Stimulated activated naive CD8-positive, alpha-beta T cell treated with anti-CD3 and anti-CD28 coated beads, Interleukin-15, amount 100 ng/mL, for 72 hours (primary cell): Measurements from ENCODE around the gene CAPG.
A peak's percentile ranks its signal among the peaks of the same experiment; 100 is the strongest.

ENCODE experiments used
- ATAC-seq: fragments of 150-1000 bp; cut with Tn5 transposase; 2 replicates; pipeline ENCODE4 v1.10.0; 2021; ENCODE audit warnings: mild to moderate bottlenecking, moderate library complexity
- DNase-seq, 2 donors: peaks; one replicate each; pipeline ENCODE4 v3.0.0; 2021 to 2022
- H3K27ac Mint-ChIP-seq, 2 donors: one replicate each; pipeline ENCODE4 v1.8.0; 2022; ENCODE audit warnings: mild to moderate bottlenecking in 2 of 2, mixed read lengths in 2 of 2, moderate library complexity in 2 of 2
- H3K27me3 Mint-ChIP-seq: one replicate; pipeline ENCODE4 v1.8.0; 2022; ENCODE audit warnings: mixed read lengths
- H3K4me1 Mint-ChIP-seq: one replicate; pipeline ENCODE4 v1.8.0; 2022; ENCODE audit warnings: mild to moderate bottlenecking, mixed read lengths
- H3K4me3 Mint-ChIP-seq, 2 donors: one replicate each; pipeline ENCODE4 v1.8.0; 2022; ENCODE audit warnings: mild to moderate bottlenecking in 2 of 2, mixed read lengths in 2 of 2, moderate library complexity in 1 of 2
- H3K9me3 Mint-ChIP-seq, 2 donors: one replicate each; pipeline ENCODE4 v1.8.0; 2022; ENCODE audit warnings: mixed read lengths in 2 of 2

CAPG gene

DNA sequence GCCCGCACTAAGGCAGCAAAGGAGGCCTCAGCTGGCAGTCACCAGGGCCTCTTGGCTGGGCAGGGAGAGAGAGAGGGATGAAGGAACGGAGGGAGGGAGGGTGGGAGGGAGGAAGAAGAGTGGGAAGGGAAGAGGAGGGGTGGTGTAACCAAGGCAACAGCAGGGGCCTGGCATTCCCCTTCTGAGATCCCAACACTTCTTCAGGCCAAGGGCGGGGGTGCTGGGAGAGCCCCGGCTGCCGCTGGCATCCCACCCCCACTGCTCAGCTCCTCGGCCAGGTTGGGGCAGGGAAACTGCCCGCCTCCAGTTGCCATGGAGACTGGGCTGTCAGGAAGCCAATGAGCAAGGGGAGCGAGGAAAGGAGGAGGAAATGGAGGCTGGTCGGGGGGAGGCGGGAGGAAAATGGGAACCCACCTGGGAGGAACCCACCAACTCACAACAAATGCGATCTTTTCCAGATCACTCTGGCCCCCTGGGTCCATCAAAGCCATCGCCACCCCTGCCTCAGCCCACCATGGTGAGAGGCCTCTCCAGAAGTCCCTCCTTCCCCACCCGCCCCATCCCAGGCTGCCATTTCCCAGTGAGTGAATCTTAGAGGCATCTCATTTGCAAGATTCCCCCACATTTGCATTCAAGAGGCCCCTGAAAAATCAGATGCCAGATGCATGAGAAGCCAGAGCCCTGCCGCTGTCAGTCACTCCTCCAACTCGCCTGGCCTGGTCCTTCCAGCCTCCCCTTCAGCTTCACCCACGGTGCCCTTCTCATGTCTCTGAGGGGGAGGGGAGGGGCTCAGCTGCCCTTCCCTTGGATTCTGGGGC lies 20.8 kb upstream of the CAPG start:
- Mint-ChIP-seq H3K4me1 (peaks cover 27% of the 10 kb centered on the region), H3K9me3 (no peaks in the 10 kb centered on the region), H3K4me3 (no peak overlapping the region), H3K27ac (no peak overlapping the region), H3K27me3 (no peaks in the 10 kb centered on the region)
- no peak for DNase-seq
- no peak for ATAC-seq

- Mint-ChIP-seq H3K27ac (peak overlapping the region in 1 of 2 donors; percentile 29), H3K9me3 (no peaks in the 10 kb centered on the region), H3K4me1 (peaks cover 25% of the 10 kb centered on the region), H3K4me3 (no peak overlapping the region), H3K27me3 (no peaks in the 10 kb centered on the region)
- DNase-seq (no peak), ATAC-seq (peak; percentile 8)
Observed at GRCh38 chr2:85429924-85430289, 19.7 kb upstream of the CAPG start.

GRCh38 chr2:85429213-85429923 lies 19.2 kb upstream of the CAPG start:
- Mint-ChIP-seq H3K4me1 (peaks cover 25% of the 10 kb centered on the region), H3K9me3 (no peaks in the 10 kb centered on the region), H3K27me3 (no peaks in the 10 kb centered on the region), H3K4me3 (no peak overlapping the region), H3K27ac (no peak overlapping the region)
- DNase-seq = no peak
- peak; percentile 29 for ATAC-seq

DNA sequence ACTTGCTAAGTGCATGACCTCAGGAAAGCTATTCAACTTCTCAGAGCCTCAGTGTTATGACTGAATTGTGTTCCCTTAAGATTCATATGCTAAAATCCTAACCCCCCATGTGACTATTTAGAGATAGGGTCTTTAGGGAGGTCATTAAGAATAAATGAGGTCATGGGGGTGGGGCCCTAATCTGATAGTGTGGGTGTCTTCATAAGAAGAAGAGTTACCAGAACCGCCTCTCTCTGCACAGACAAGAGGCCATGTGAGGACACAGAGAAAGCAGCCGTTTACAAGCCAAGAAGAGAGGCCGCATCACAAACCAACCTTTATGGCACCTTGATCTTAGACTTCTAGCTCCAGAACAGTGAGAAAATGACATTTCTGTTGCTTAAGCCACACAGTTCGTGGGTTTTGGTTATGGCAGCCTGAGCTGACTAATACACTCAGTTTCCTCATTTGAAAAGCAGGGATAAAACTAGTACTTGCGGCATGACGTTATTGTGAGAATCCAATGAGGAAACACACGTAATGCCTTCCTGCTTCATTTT lies 18.2 kb upstream of the CAPG start:
- ATAC-seq = peak; percentile 16
- peaks cover 25% of the 10 kb centered on the region for H3K4me1 Mint-ChIP-seq

GRCh38 chr2:85427300-85427835 lies 17.2 kb upstream of the CAPG start:
- H3K27me3 Mint-ChIP-seq = no peaks in the 10 kb centered on the region
- no peak for DNase-seq
- H3K9me3 Mint-ChIP-seq = no peaks in the 10 kb centered on the region
- no peak overlapping the region for H3K4me3 Mint-ChIP-seq
- peaks cover 25% of the 10 kb centered on the region for H3K4me1 Mint-ChIP-seq
- no peak for ATAC-seq
- no peak overlapping the region for H3K27ac Mint-ChIP-seq

More for the DNA sequence above, 18.2 kb upstream of the CAPG start:
- no peak overlapping the region for H3K4me3 Mint-ChIP-seq
- DNase-seq = no peak
- no peak overlapping the region for H3K27ac Mint-ChIP-seq
- H3K9me3 Mint-ChIP-seq = no peaks in the 10 kb centered on the region
- no peaks in the 10 kb centered on the region for H3K27me3 Mint-ChIP-seq

- ATAC-seq (no peak), DNase-seq (no peak)
- no peaks in the 10 kb centered on the region for H3K9me3 Mint-ChIP-seq
- H3K4me1 Mint-ChIP-seq = peaks cover 32% of the 10 kb centered on the region
- no peak overlapping the region for H3K4me3 Mint-ChIP-seq
- H3K27me3 Mint-ChIP-seq = no peaks in the 10 kb centered on the region
- no peak overlapping the region for H3K27ac Mint-ChIP-seq
Observed at GRCh38 chr2:85425588-85425987, 15.4 kb upstream of the CAPG start.

- H3K27me3 Mint-ChIP-seq = no peaks in the 10 kb centered on the region
Observed at GRCh38 chr2:85423525-85423924, 13.4 kb upstream of the CAPG start.

DNA sequence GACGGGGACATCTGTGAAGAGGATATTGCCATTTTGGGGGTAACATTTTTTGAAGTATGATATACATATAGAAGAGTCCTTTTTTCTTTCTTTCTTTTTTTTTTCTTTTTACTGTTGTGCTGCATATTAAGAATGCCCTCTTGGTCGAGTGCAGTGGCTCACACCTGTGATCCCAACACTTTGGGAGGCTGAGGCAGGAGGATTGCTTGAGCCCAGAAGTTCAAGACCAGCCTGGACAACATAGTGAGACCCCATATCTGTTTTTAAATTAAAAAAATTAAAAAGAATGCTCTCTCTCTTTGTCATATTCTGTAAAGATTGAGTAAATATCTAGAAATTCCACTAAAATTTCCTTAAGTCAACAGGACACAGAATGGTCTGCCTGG lies 11.9 kb upstream of the CAPG start:
- H3K27ac Mint-ChIP-seq = no peak overlapping the region
- DNase-seq = no peak

More at GRCh38 chr2:85423525-85423924, 13.4 kb upstream of the CAPG start:
- DNase-seq = no peak
- H3K4me1 Mint-ChIP-seq = peaks cover 28% of the 10 kb centered on the region
- peak overlapping the region in 1 of 2 donors; percentile 81 for H3K27ac Mint-ChIP-seq
- no peaks in the 10 kb centered on the region for H3K9me3 Mint-ChIP-seq
- no peak for ATAC-seq
- H3K4me3 Mint-ChIP-seq = no peak overlapping the region

DNA sequence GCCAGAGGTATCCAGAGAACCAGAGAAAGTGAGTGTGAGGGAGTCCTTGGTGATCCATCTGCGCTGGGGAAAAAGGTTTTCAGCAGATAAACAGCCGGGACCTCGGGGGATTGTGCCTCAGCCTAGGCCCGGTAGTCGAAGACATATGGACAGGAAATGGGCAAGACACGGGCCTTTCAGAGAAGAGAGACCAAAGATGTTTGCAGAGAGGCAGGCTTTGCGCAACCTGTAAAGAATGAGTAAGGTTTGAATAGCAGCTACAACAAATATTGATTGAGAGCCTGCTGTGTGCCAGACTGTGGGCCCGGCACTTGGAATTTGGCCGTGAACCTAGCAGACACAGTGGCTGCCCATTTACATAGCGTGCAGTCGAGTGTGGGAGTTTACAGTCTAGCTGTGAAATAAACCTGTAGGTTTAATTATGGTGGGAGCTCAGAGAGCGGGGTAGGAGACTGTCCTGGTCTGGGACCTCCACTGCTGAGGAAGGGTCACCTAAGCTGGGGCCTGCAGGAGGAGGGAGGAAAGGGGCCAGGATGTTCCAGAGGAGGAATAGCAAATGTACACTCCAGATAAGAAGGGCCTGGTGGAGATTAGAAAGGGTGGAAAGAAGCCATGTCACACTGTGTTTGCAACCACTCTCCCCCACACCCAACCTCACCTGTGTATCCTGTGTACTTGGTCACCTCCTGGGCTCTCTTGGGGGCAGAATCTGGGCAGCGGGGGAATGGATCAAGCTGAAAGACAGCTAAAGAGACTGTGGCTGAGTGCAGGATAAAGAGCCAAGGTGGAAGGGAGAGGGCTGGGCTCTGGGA lies 11.3 kb upstream of the CAPG start:
- Mint-ChIP-seq H3K27ac (peak overlapping the region in 1 of 2 donors; percentile 81), H3K9me3 (no peaks in the 10 kb centered on the region), H3K27me3 (no peaks in the 10 kb centered on the region), H3K4me1 (peaks cover 29% of the 10 kb centered on the region), H3K4me3 (no peak overlapping the region)
- no peak for DNase-seq
- no peak for ATAC-seq

More for the DNA sequence above, 11.9 kb upstream of the CAPG start:
- Mint-ChIP-seq H3K4me1 (peaks cover 29% of the 10 kb centered on the region), H3K9me3 (no peaks in the 10 kb centered on the region), H3K27me3 (no peaks in the 10 kb centered on the region), H3K4me3 (no peak overlapping the region)
- ATAC-seq = no peak

- Mint-ChIP-seq H3K9me3 (no peaks in the 10 kb centered on the region), H3K27me3 (no peaks in the 10 kb centered on the region), H3K27ac (peak overlapping the region; percentile 76 to 94), H3K4me3 (peak overlapping the region; percentile 70 to 72), H3K4me1 (peaks cover 30% of the 10 kb centered on the region)
- DNase-seq = peak; percentile 92 to 93
- ATAC-seq = peak; percentile 78
Observed at GRCh38 chr2:85420536-85421259, 10.5 kb upstream of the CAPG start.

GRCh38 chr2:85419009-85419675 lies 9.0 kb upstream of the CAPG start:
- Mint-ChIP-seq H3K27ac (peak overlapping the region; percentile 98 to 99), H3K27me3 (no peaks in the 10 kb centered on the region), H3K9me3 (no peaks in the 10 kb centered on the region), H3K4me1 (peaks cover 46% of the 10 kb centered on the region), H3K4me3 (peak overlapping the region; percentile 91 to 95)
- DNase-seq (peak in 1 of 2 donors; percentile 27), ATAC-seq (peak; percentile 1)

DNA sequence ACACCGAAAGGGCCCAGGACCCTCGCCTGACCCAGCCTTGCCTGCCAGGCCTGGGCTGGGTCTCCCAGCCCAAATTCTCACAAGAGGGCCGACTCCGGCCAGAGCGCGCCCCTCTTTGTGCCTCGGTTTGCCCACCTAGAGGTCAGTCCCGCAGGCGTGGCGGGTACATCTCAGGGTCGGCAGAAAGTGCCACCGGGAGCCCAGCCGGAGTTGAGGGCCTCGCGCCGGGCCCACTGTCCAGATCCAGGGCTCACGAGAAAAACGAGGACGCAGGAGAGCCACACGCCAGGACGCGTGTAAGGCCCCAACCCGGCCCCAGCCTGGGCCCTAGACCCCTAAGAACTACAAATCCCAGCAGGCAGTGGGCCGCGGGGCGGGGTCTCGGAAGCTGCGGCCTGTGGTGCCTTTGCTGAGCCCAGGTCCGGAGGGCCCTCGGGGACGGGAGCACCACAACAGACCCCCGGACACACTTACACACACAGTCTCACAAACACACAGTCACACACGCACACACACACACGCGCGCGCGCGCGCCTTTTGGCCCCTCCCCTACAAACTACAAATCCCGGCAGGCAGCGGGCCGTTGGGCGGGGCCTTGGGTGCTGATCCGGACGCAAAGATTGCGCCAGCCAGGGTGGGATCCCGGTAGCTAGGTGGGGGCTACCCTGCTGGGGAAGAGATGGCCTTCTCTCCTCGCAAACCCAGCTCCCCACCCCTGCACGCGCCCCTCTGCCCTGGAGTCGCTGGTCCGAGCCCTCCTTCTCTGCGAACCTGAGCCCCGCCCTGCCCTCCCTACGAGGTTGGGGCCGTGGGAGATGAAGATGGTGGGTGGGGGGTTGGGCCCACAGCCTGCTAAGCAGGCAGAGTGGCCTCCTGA lies 8.2 kb upstream of the CAPG start, which contains the start of gene SH2D6:
SH2D6 (plus strand) TSS at position 583 of the 877 bp plus-strand sequence. CDS start 10,752 bp downstream, outside the sequence.
- H3K4me3 Mint-ChIP-seq = peak within 1 kb of the TSS; percentile 91 to 95
- H3K9me3 Mint-ChIP-seq = no peaks in the 10 kb centered on the region
- H3K27ac Mint-ChIP-seq = peak within 1 kb of the TSS; percentile 98 to 99
- no peaks in the 10 kb centered on the region for H3K27me3 Mint-ChIP-seq
- DNase-seq (peak; percentile 82 to 88), ATAC-seq (peak; percentile 88)
- peaks cover 53% of the 10 kb centered on the region for H3K4me1 Mint-ChIP-seq

DNA sequence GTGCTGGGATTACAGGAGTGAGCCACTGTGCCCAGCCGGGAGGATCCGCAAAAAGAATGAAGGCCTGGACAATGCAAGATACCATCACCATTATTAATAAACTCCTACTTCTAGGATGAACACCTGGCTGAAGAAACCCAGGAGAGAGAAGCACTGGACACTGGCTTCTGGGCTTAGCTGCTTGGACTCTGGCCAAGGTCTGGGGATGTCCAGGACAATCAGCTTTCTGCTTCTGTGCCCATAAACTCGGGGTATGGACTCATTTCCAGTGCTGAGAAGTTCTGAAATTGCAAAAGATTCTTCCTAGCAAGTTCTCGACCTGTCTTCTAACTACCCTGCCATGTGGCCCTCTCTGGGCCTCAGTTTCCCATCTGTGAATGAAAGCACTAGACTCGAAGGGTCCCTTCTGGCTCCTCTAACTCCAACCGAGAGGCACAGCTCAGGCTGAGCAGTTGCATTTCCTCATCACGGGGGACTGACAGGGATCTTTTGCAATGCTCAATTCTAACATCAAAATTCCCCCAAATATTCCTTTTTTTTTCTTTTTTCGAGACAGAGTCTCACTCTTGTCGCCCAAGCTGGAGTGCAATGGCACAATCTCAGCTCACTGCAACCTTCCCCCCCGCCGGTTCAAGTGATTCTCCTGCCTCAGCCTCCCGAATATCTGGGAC lies 5.9 kb upstream of the CAPG start:
- ATAC-seq (no peak), DNase-seq (no peak)
- H3K27ac Mint-ChIP-seq = no peak overlapping the region
- no peaks in the 10 kb centered on the region for H3K9me3 Mint-ChIP-seq
- peaks cover 63% of the 10 kb centered on the region for H3K4me1 Mint-ChIP-seq
- H3K27me3 Mint-ChIP-seq = no peaks in the 10 kb centered on the region
- no peak overlapping the region for H3K4me3 Mint-ChIP-seq
